KG1 (cell line): ENCODE measurements around the gene TM4SF4.
A peak's percentile ranks its signal among the peaks of the same experiment; 100 is the strongest.

Experiments
- DNase-seq: peaks from one replicate; lab custom pipeline; 2025; lab: John Stamatoyannopoulos, UW

The TM4SF4 gene

GRCh38 chr3:149481491-149481890 is 7.0 kb downstream of the TM4SF4 start:
- no peak for DNase-seq

GRCh38 chr3:149486726-149487125 is 12.2 kb downstream of the TM4SF4 start:
- DNase-seq: no peak

- peak; percentile 7 for DNase-seq
These were observed 13.2 kb downstream of the TM4SF4 start for GRCh38 chr3:149487598-149488197.

GRCh38 chr3:149489060-149489690 is 14.7 kb downstream of the TM4SF4 start:
- DNase-seq: no peak

- no peak for DNase-seq
These were observed 15.9 kb downstream of the TM4SF4 start for GRCh38 chr3:149490260-149490971.

- no peak for DNase-seq
These were observed 19.0 kb downstream of the TM4SF4 start for GRCh38 chr3:149493315-149494021.

GRCh38 chr3:149494022-149494758 is 19.7 kb downstream of the TM4SF4 start:
- DNase-seq: peak; percentile 22

- no peak for DNase-seq
These were observed 20.5 kb downstream of the TM4SF4 start for GRCh38 chr3:149494759-149495580.

GRCh38 chr3:149495581-149496125 is 21.2 kb downstream of the TM4SF4 start:
- no peak for DNase-seq

- no peak for DNase-seq
These were observed 22.4 kb downstream of the TM4SF4 start for GRCh38 chr3:149496891-149497290.

GRCh38 chr3:149497966-149498670 is 23.6 kb downstream of the TM4SF4 start:
- no peak for DNase-seq

GRCh38 chr3:149501524-149501923 is 27.0 kb downstream of the TM4SF4 start:
- DNase-seq: no peak

- no peak for DNase-seq
These were observed 27.9 kb downstream of the TM4SF4 start for GRCh38 chr3:149502438-149502837.

GRCh38 chr3:149506540-149506939 is 32.0 kb downstream of the TM4SF4 start:
- no peak for DNase-seq

GRCh38 chr3:149506965-149507364 is 32.5 kb downstream of the TM4SF4 start:
- no peak for DNase-seq

- no peak for DNase-seq
These were observed 33.2 kb downstream of the TM4SF4 start for GRCh38 chr3:149507491-149508324.

- DNase-seq: no peak
These were observed 35.0 kb downstream of the TM4SF4 start for GRCh38 chr3:149509526-149509925.

GRCh38 chr3:149510480-149510879 is 36.0 kb downstream of the TM4SF4 start:
- no peak for DNase-seq

- DNase-seq: no peak
These were observed 36.6 kb downstream of the TM4SF4 start for GRCh38 chr3:149511040-149511626.
